ENCODE data around the gene EIF4G1.

DNA sequence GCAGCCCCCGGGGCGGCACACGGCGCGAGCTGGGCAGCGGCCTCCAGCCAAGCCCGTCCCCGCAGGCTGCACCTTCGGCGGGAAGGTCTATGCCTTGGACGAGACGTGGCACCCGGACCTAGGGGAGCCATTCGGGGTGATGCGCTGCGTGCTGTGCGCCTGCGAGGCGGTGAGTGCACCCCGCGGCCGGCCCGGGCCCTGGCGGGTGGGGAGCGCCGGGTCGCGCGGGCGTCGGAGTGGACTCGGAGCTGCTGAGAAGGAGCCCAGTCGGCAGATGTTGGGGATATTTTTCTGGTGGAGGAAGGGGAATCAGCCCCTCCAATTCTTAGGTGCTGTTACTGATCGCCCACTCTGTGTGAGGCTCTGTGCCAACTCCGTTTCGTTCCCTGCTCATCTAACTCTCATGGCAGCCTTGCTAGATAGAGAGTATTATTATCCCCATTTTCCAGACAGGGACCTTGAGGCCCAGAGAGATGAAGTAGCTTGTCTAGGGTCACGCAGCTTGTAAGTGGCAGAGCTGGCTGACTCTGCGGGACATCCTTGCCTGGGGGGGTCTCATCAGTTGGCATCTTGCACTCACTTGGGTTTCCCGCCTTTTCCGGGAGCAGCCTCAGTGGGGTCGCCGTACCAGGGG, 66.3 kb downstream of the EIF4G1 start:
- TF ChIP-seq EP300 (IDR thresholded peaks at IDR 0.05): no peak
- TF ChIP-seq, protein P1, sequence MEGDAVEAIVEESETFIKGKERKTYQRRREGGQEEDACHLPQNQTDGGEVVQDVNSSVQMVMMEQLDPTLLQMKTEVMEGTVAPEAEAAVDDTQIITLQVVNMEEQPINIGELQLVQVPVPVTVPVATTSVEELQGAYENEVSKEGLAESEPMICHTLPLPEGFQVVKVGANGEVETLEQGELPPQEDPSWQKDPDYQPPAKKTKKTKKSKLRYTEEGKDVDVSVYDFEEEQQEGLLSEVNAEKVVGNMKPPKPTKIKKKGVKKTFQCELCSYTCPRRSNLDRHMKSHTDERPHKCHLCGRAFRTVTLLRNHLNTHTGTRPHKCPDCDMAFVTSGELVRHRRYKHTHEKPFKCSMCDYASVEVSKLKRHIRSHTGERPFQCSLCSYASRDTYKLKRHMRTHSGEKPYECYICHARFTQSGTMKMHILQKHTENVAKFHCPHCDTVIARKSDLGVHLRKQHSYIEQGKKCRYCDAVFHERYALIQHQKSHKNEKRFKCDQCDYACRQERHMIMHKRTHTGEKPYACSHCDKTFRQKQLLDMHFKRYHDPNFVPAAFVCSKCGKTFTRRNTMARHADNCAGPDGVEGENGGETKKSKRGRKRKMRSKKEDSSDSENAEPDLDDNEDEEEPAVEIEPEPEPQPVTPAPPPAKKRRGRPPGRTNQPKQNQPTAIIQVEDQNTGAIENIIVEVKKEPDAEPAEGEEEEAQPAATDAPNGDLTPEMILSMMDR (IDR thresholded peaks at IDR 0.05): no peak

Measured in suprapubic skin (tissue), 3 donors.